Measurements from ENCODE around the gene RAB35.

GRCh38 chr12:120145164-120145563 is 28.6 kb upstream of the RAB35 start:
- TF ChIP-seq SIN3A (IDR thresholded peaks at IDR 0.05; ENCODE audit: borderline replicate concordance, insufficient read depth, low read length) (no peak), POLR2AphosphoS5 (IDR thresholded peaks at IDR 0.05; ENCODE audit: low read depth, low read length) (no peak), FOXP2 (optimal IDR thresholded peaks at IDR 0.05; ENCODE audit: borderline replicate concordance, extremely low read depth, extremely low read length, insufficient read depth) (no peak), TAF1 (IDR thresholded peaks at IDR 0.05; ENCODE audit: borderline replicate concordance, insufficient read depth, low read length) (no peak)
- TF ChIP-seq, protein P1, sequence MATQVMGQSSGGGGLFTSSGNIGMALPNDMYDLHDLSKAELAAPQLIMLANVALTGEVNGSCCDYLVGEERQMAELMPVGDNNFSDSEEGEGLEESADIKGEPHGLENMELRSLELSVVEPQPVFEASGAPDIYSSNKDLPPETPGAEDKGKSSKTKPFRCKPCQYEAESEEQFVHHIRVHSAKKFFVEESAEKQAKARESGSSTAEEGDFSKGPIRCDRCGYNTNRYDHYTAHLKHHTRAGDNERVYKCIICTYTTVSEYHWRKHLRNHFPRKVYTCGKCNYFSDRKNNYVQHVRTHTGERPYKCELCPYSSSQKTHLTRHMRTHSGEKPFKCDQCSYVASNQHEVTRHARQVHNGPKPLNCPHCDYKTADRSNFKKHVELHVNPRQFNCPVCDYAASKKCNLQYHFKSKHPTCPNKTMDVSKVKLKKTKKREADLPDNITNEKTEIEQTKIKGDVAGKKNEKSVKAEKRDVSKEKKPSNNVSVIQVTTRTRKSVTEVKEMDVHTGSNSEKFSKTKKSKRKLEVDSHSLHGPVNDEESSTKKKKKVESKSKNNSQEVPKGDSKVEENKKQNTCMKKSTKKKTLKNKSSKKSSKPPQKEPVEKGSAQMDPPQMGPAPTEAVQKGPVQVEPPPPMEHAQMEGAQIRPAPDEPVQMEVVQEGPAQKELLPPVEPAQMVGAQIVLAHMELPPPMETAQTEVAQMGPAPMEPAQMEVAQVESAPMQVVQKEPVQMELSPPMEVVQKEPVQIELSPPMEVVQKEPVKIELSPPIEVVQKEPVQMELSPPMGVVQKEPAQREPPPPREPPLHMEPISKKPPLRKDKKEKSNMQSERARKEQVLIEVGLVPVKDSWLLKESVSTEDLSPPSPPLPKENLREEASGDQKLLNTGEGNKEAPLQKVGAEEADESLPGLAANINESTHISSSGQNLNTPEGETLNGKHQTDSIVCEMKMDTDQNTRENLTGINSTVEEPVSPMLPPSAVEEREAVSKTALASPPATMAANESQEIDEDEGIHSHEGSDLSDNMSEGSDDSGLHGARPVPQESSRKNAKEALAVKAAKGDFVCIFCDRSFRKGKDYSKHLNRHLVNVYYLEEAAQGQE (IDR thresholded peaks at IDR 0.05; ENCODE audit: insufficient read depth in 1 of 2, low read depth in 2 of 2, low read length in 2 of 2): no peak

Measured in PFSK-1 (cell line).